ENCODE data around the gene SLC47A1.

- no peak for TF ChIP-seq CTCF (IDR thresholded peaks at IDR 0.05)
- TF ChIP-seq POLR2AphosphoS5 (IDR thresholded peaks at IDR 0.05), result no peak
Measured at GRCh38 chr17:19492141-19492540, 41.5 kb upstream of the SLC47A1 start.

Data from esophagus muscularis mucosa (tissue), 3 donors.